ENCODE measurements around the gene CDH3. TPM values are rescaled to one million over a fixed set of nuclear protein-coding genes. Genes with fewer than 3 reads are reported as not detected.

CDH3 gene
- total RNA-seq, 3 donors from 2014 or later (not counting 1 experiment from before 2014, with no cell fraction given) = 0.79 to 0.92 TPM; not detected in 1

DNA sequence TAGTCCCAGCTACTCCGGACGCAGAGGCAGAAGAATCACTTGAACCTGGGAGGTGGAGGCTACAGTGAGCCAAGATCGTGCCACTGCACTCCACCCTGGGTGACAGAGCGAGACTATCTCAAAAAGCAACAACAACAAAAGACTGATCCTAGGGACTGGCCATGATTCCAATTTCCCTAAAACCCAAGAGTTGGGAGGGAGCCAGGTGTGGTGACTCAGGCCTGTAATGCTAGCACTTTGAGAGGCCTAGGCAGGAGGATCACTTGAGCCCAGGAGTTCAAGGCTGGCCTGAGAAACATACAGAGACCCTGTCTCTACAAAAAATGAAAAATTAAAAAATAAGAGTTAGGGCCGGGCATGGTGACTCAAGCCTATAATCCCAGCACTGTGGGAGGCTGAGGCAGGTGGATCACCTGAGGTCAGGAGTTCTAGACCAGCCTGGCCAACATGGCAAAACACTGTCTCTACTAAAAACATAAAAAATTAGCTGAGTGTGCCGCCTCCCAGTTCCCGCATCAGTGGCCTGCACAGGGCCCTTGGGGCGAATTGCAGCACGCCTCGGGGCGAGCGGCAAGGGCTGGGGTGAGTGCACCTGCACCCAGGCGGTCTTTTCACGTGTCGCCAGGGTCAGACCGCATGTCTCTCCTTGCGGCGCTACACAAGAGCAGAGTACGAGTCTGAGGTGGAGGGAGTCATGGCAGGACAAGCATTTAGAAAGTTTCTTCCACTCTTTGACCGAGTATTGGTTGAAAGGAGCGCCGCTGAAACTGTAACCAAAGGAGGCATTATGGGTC lies 40.8 kb downstream of the CDH3 start:
- Histone ChIP-seq H3K4me3 (ENCODE audit: low read length) (no peak overlapping the region), H3K4me1 (ENCODE audit: control insufficient read depth, insufficient read depth, low read length) (no peaks in the 10 kb centered on the region), H3K9me3 (ENCODE audit: control insufficient read depth, insufficient read depth, low read length) (no peaks in the 10 kb centered on the region), H3K27me3 (ENCODE audit: control insufficient read depth, insufficient read depth, low read length) (no peaks in the 10 kb centered on the region), H3K27ac (ENCODE audit: low read length) (no peak overlapping the region), H3K36me3 (ENCODE audit: control insufficient read depth, insufficient read depth, low read length) (no peaks in the 10 kb centered on the region)
- DNase-seq = no peak
- ATAC-seq = no peak
- no peaks in the 10 kb centered on the region for H3K4me1 Mint-ChIP-seq
- H3K9me3 Mint-ChIP-seq = no peaks in the 10 kb centered on the region
- intact Hi-C loops (cut with micrococcal nuclease) = no loop called here
- H3K36me3 Mint-ChIP-seq = no peaks in the 10 kb centered on the region
- no peak overlapping the region for H3K27ac Mint-ChIP-seq
- WGBS (ENCODE audit: insufficient coverage) = 91% methylated on average over 22 of the region's 22 CpGs
- TF ChIP-seq, protein P1, sequence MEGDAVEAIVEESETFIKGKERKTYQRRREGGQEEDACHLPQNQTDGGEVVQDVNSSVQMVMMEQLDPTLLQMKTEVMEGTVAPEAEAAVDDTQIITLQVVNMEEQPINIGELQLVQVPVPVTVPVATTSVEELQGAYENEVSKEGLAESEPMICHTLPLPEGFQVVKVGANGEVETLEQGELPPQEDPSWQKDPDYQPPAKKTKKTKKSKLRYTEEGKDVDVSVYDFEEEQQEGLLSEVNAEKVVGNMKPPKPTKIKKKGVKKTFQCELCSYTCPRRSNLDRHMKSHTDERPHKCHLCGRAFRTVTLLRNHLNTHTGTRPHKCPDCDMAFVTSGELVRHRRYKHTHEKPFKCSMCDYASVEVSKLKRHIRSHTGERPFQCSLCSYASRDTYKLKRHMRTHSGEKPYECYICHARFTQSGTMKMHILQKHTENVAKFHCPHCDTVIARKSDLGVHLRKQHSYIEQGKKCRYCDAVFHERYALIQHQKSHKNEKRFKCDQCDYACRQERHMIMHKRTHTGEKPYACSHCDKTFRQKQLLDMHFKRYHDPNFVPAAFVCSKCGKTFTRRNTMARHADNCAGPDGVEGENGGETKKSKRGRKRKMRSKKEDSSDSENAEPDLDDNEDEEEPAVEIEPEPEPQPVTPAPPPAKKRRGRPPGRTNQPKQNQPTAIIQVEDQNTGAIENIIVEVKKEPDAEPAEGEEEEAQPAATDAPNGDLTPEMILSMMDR (IDR thresholded peaks at IDR 0.05) = no peak
- no peaks in the 10 kb centered on the region for H3K27me3 Mint-ChIP-seq (ENCODE audit: low read depth in 2 of 2)
- H3K4me3 Mint-ChIP-seq = no peak overlapping the region

GRCh38 chr16:68686905-68687304 lies 41.8 kb downstream of the CDH3 start:
- TF ChIP-seq, protein P1 (IDR thresholded peaks at IDR 0.05) = no peak
- Mint-ChIP-seq H3K4me3 (no peak overlapping the region), H3K4me1 (no peaks in the 10 kb centered on the region), H3K9me3 (no peaks in the 10 kb centered on the region), H3K27ac (no peak overlapping the region), H3K36me3 (no peaks in the 10 kb centered on the region), H3K27me3 (ENCODE audit: low read depth in 2 of 2) (no peaks in the 10 kb centered on the region)
- Histone ChIP-seq H3K27me3 (ENCODE audit: control insufficient read depth, insufficient read depth, low read length) (no peaks in the 10 kb centered on the region), H3K4me3 (ENCODE audit: low read length) (no peak overlapping the region), H3K36me3 (ENCODE audit: control insufficient read depth, insufficient read depth, low read length) (no peaks in the 10 kb centered on the region), H3K27ac (ENCODE audit: low read length) (no peak overlapping the region), H3K4me1 (ENCODE audit: control insufficient read depth, insufficient read depth, low read length) (no peaks in the 10 kb centered on the region), H3K9me3 (ENCODE audit: control insufficient read depth, insufficient read depth, low read length) (no peaks in the 10 kb centered on the region)
- DNase-seq (no peak), ATAC-seq (no peak)
- WGBS (ENCODE audit: insufficient coverage) = 85% methylated on average over 5 of the region's 5 CpGs
- intact Hi-C loops (cut with micrococcal nuclease) = no loop called here

GRCh38 chr16:68689921-68690320 lies 44.8 kb downstream of the CDH3 start:
- Histone ChIP-seq H3K4me1 (ENCODE audit: control insufficient read depth, insufficient read depth, low read length) (no peaks in the 10 kb centered on the region), H3K27me3 (ENCODE audit: control insufficient read depth, insufficient read depth, low read length) (no peaks in the 10 kb centered on the region), H3K4me3 (ENCODE audit: low read length) (no peak overlapping the region), H3K9me3 (ENCODE audit: control insufficient read depth, insufficient read depth, low read length) (no peaks in the 10 kb centered on the region), H3K27ac (ENCODE audit: low read length) (no peak overlapping the region), H3K36me3 (ENCODE audit: control insufficient read depth, insufficient read depth, low read length) (no peaks in the 10 kb centered on the region)
- 90% methylated on average over 5 of the region's 5 CpGs for WGBS (ENCODE audit: insufficient coverage)
- DNase-seq (no peak), ATAC-seq (no peak)
- Mint-ChIP-seq H3K27ac (no peak overlapping the region), H3K4me1 (no peaks in the 10 kb centered on the region), H3K36me3 (no peaks in the 10 kb centered on the region), H3K27me3 (ENCODE audit: low read depth in 2 of 2) (no peaks in the 10 kb centered on the region), H3K4me3 (no peak overlapping the region), H3K9me3 (no peaks in the 10 kb centered on the region)
- intact Hi-C loops (cut with micrococcal nuclease) = no loop called here
- TF ChIP-seq, protein P1 (IDR thresholded peaks at IDR 0.05) = no peak

DNA sequence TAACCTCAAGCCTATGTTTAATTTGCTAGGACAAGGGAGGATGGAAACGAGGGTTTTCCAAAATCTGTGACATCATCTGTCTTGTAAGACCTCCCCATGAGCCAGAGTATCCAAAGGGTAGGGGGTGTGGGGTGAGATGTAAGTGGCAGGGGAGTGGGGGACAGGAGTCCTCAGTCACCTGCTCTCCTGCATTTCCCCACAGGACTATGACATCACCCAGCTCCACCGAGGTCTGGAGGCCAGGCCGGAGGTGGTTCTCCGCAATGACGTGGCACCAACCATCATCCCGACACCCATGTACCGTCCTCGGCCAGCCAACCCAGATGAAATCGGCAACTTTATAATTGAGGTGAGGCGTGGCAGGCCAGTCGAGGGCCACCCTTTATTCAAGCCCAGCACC lies 50.5 kb downstream of the CDH3 start:
- WGBS (ENCODE audit: insufficient coverage) = 75% methylated on average over 11 of the region's 11 CpGs
- DNase-seq (no peak), ATAC-seq (no peak)
- Mint-ChIP-seq H3K9me3 (no peaks in the 10 kb centered on the region), H3K27ac (no peak overlapping the region), H3K4me1 (no peaks in the 10 kb centered on the region), H3K36me3 (no peaks in the 10 kb centered on the region), H3K4me3 (no peak overlapping the region), H3K27me3 (ENCODE audit: low read depth in 2 of 2) (no peaks in the 10 kb centered on the region)
- Histone ChIP-seq H3K4me1 (ENCODE audit: control insufficient read depth, insufficient read depth, low read length) (no peaks in the 10 kb centered on the region), H3K27ac (ENCODE audit: low read length) (no peak overlapping the region), H3K36me3 (ENCODE audit: control insufficient read depth, insufficient read depth, low read length) (no peaks in the 10 kb centered on the region), H3K9me3 (ENCODE audit: control insufficient read depth, insufficient read depth, low read length) (no peaks in the 10 kb centered on the region), H3K4me3 (ENCODE audit: low read length) (no peak overlapping the region), H3K27me3 (ENCODE audit: control insufficient read depth, insufficient read depth, low read length) (no peaks in the 10 kb centered on the region)
- TF ChIP-seq, protein P1 (IDR thresholded peaks at IDR 0.05) = no peak
- intact Hi-C loops (cut with micrococcal nuclease) = no loop called here
